DMS 273 treated with DMSO at 0.1 percent for 48 hours (cell line): ENCODE measurements around the gene DENND10.
"Not testable (repeated sequence)": the region's sequence is repeated elsewhere in the genome, so short reads cannot be mapped to it uniquely, and the experiment has no call there.

Source experiments
- DNase-seq: peaks from one replicate; lab custom pipeline; 2025; lab: John Stamatoyannopoulos, UW

Gene DENND10

GRCh38 chr10:119132521-119133345 is 28.8 kb downstream of the DENND10 start:
- no peak for DNase-seq

- DNase-seq = no peak
Measured at GRCh38 chr10:119133949-119134348, 30.0 kb downstream of the DENND10 start.

GRCh38 chr10:119135513-119135881 is 31.6 kb downstream of the DENND10 start:
- DNase-seq = no peak

- DNase-seq = no peak
Measured at GRCh38 chr10:119136084-119136483, 32.2 kb downstream of the DENND10 start.

- not testable (repeated sequence) for DNase-seq
Measured at GRCh38 chr10:119137878-119138277, 34.0 kb downstream of the DENND10 start.

GRCh38 chr10:119138346-119139306 is 34.7 kb downstream of the DENND10 start:
- no peak for DNase-seq

GRCh38 chr10:119139464-119140067 is 35.7 kb downstream of the DENND10 start:
- no peak for DNase-seq

- DNase-seq = no peak
Measured at GRCh38 chr10:119140603-119141245, 36.8 kb downstream of the DENND10 start.

- DNase-seq = no peak
Measured at GRCh38 chr10:119143657-119144056, 39.7 kb downstream of the DENND10 start.

- DNase-seq = no peak
Measured at GRCh38 chr10:119149157-119149556, 45.2 kb downstream of the DENND10 start.

- no peak for DNase-seq
Measured at GRCh38 chr10:119149729-119150128, 45.8 kb downstream of the DENND10 start.

GRCh38 chr10:119151601-119152000 is 47.7 kb downstream of the DENND10 start:
- not testable (repeated sequence) for DNase-seq

GRCh38 chr10:119153041-119153440 is 49.1 kb downstream of the DENND10 start:
- no peak for DNase-seq

- no peak for DNase-seq
Measured at GRCh38 chr10:119153661-119154060, 49.7 kb downstream of the DENND10 start.

- no peak for DNase-seq
Measured at GRCh38 chr10:119159332-119159731, 55.4 kb downstream of the DENND10 start.

GRCh38 chr10:119161680-119162451 is 58.0 kb downstream of the DENND10 start:
- DNase-seq = no peak

- DNase-seq = no peak
Measured at GRCh38 chr10:119162452-119163092, 58.7 kb downstream of the DENND10 start.

- no peak for DNase-seq
Measured at GRCh38 chr10:119165171-119166117, 61.5 kb downstream of the DENND10 start, which contains the start of gene SFXN4. Gene SFXN4 (minus strand): TSS chr10:119165714. CDS start chr10:119165647, 67 bp downstream.

- DNase-seq = no peak
Measured at GRCh38 chr10:119166118-119166500, 62.2 kb downstream of the DENND10 start.
